Measurements from ENCODE around the gene RRP15. TPM values are rescaled to one million over a fixed set of nuclear protein-coding genes. Genes with fewer than 3 reads are reported as not detected.
A peak's percentile ranks its signal among the peaks of the same experiment; 100 is the strongest.

The RRP15 gene
- total RNA-seq, 4 donors from 2014 or later, result 2.6 to 21.8 (median 12.9) TPM

- Histone ChIP-seq H3K27me3 (no peaks in the 10 kb centered on the region), H3K36me3 (no peaks in the 10 kb centered on the region), H3K9me3 (no peaks in the 10 kb centered on the region), H3K27ac (peak overlapping the region; percentile 28 to 41), H3K4me3 (no peak overlapping the region), H3K4me1 (peaks cover 0 to 9% of the 10 kb centered on the region in 2 donors)
- TF ChIP-seq POLR2A (IDR thresholded peaks at IDR 0.05) (no peak), CTCF (IDR thresholded peaks at IDR 0.05) (no peak)
- no peak for DNase-seq
- intact Hi-C loops (cut with DNase I; ENCODE audit: low total_unique reads), result no loop called here
These were observed 84.8 kb downstream of the RRP15 start for GRCh38 chr1:218369688-218370511.

- Histone ChIP-seq H3K9me3 (no peaks in the 10 kb centered on the region), H3K4me1 (peaks cover 0 to 12% of the 10 kb centered on the region in 2 donors), H3K27me3 (no peaks in the 10 kb centered on the region), H3K27ac (peak overlapping the region in 1 of 2 donors; percentile 35), H3K4me3 (no peak overlapping the region), H3K36me3 (no peaks in the 10 kb centered on the region)
- intact Hi-C loops (cut with DNase I; ENCODE audit: low total_unique reads), result no loop called here
- no peak for TF ChIP-seq CTCF (IDR thresholded peaks at IDR 0.05)
- no peak for TF ChIP-seq POLR2A (IDR thresholded peaks at IDR 0.05)
- DNase-seq, result peak in 1 of 2 donors; percentile 44
These were observed 87.0 kb downstream of the RRP15 start for GRCh38 chr1:218371927-218372672.

GRCh38 chr1:218374401-218375353 is 89.6 kb downstream of the RRP15 start:
- H3K4me3 ChIP-seq, result no peak overlapping the region
- peaks cover 0 to 12% of the 10 kb centered on the region in 2 donors for H3K4me1 ChIP-seq
- H3K36me3 ChIP-seq, result no peaks in the 10 kb centered on the region
- H3K9me3 ChIP-seq, result no peaks in the 10 kb centered on the region
- no peaks in the 10 kb centered on the region for H3K27me3 ChIP-seq
- TF ChIP-seq POLR2A (IDR thresholded peaks at IDR 0.05) (no peak), CTCF (IDR thresholded peaks at IDR 0.05) (no peak)
- no peak for DNase-seq
- H3K27ac ChIP-seq, result peak overlapping the region; percentile 51 to 57
- intact Hi-C loops (cut with DNase I; ENCODE audit: low total_unique reads), result no loop called here

- Histone ChIP-seq H3K4me3 (no peak overlapping the region), H3K36me3 (no peaks in the 10 kb centered on the region), H3K4me1 (peaks cover 0 to 18% of the 10 kb centered on the region in 2 donors), H3K9me3 (no peaks in the 10 kb centered on the region), H3K27ac (no peak overlapping the region), H3K27me3 (no peaks in the 10 kb centered on the region)
- no peak for TF ChIP-seq POLR2A (IDR thresholded peaks at IDR 0.05)
- TF ChIP-seq CTCF (IDR thresholded peaks at IDR 0.05), result no peak
- intact Hi-C loops (cut with DNase I; ENCODE audit: low total_unique reads), result no loop called here
- DNase-seq, result no peak
These were observed 91.6 kb downstream of the RRP15 start for GRCh38 chr1:218376722-218377121.
